Osteocyte (in vitro differentiated cells): Measurements from ENCODE around the gene PLXNC1. TPM values are rescaled to one million over a fixed set of nuclear protein-coding genes. Genes with fewer than 3 reads are reported as not detected.

Experiments
- DNase-seq: peaks from one replicate; pipeline ENCODE4 v3.0.0; 2021; ENCODE audit warnings: mixed read lengths; ENCODE audit not compliant: unreplicated experiment; ENCODE audit errors: extremely low spot score
- H3K27ac Mint-ChIP-seq: one replicate; pipeline ENCODE4 v1.8.0; 2021; ENCODE audit warnings: mild to moderate bottlenecking, mixed read lengths; ENCODE audit not compliant: unreplicated experiment
- H3K27me3 Mint-ChIP-seq: one replicate; pipeline ENCODE4 v1.8.0; 2021; ENCODE audit warnings: mixed read lengths; ENCODE audit not compliant: unreplicated experiment
- H3K36me3 Mint-ChIP-seq: one replicate; pipeline ENCODE4 v1.8.0; 2021; ENCODE audit warnings: mixed read lengths; ENCODE audit not compliant: unreplicated experiment
- H3K4me1 Mint-ChIP-seq: one replicate; pipeline ENCODE4 v1.8.0; 2021; ENCODE audit warnings: mixed read lengths; ENCODE audit not compliant: unreplicated experiment
- H3K4me3 Mint-ChIP-seq: one replicate; pipeline ENCODE4 v1.8.0; 2021; ENCODE audit warnings: mild to moderate bottlenecking, moderate library complexity, mixed read lengths; ENCODE audit not compliant: unreplicated experiment
- H3K9me3 Mint-ChIP-seq: one replicate; pipeline ENCODE4 v1.8.0; 2021; ENCODE audit warnings: mixed read lengths; ENCODE audit not compliant: unreplicated experiment
- CTCF ChIP-seq: fragments of 200-600 bp; sonication (generic); IDR thresholded peaks from 2 replicates; pipeline ENCODE4 v1.5.0; 2021; ENCODE audit warnings: antibody characterized with exemption, mild to moderate bottlenecking, moderate library complexity
- total RNA-seq: library from RNA; stranded (reverse); gene quantifications from 2 replicates; pipeline ENCODE4 v1.2.1, GENCODE V29; 2021

The PLXNC1 gene
- total RNA-seq, 1 donor from 2014 or later: 0.32 TPM

- no peak for TF ChIP-seq CTCF
- no peak for DNase-seq
- Mint-ChIP-seq H3K27me3 (peaks cover 39% of the 10 kb centered on the region), H3K4me1 (no peaks in the 10 kb centered on the region), H3K9me3 (no peaks in the 10 kb centered on the region), H3K27ac (no peak overlapping the region), H3K4me3 (no peak overlapping the region), H3K36me3 (peaks cover 2% of the 10 kb centered on the region)
Measured at GRCh38 chr12:94163850-94164249, 15.5 kb downstream of the PLXNC1 start.

GRCh38 chr12:94165138-94165537 is 16.8 kb downstream of the PLXNC1 start:
- Mint-ChIP-seq H3K36me3 (peaks cover 2% of the 10 kb centered on the region), H3K27me3 (peaks cover 37% of the 10 kb centered on the region), H3K4me3 (no peak overlapping the region), H3K9me3 (no peaks in the 10 kb centered on the region), H3K27ac (no peak overlapping the region), H3K4me1 (no peaks in the 10 kb centered on the region)
- TF ChIP-seq CTCF: no peak
- no peak for DNase-seq

- no peaks in the 10 kb centered on the region for H3K4me1 Mint-ChIP-seq
- DNase-seq: no peak
- H3K27ac Mint-ChIP-seq: no peak overlapping the region
- H3K4me3 Mint-ChIP-seq: no peak overlapping the region
- H3K9me3 Mint-ChIP-seq: no peaks in the 10 kb centered on the region
- H3K27me3 Mint-ChIP-seq: peaks cover 40% of the 10 kb centered on the region
- TF ChIP-seq CTCF: no peak
- peaks cover 2% of the 10 kb centered on the region for H3K36me3 Mint-ChIP-seq
Measured at GRCh38 chr12:94165670-94166364, 17.4 kb downstream of the PLXNC1 start.

GRCh38 chr12:94167071-94167755 is 18.8 kb downstream of the PLXNC1 start:
- H3K27me3 Mint-ChIP-seq: peaks cover 40% of the 10 kb centered on the region
- no peaks in the 10 kb centered on the region for H3K9me3 Mint-ChIP-seq
- TF ChIP-seq CTCF: no peak
- no peak overlapping the region for H3K4me3 Mint-ChIP-seq
- DNase-seq: no peak
- H3K27ac Mint-ChIP-seq: no peak overlapping the region
- peaks cover 2% of the 10 kb centered on the region for H3K36me3 Mint-ChIP-seq
- H3K4me1 Mint-ChIP-seq: no peaks in the 10 kb centered on the region

- no peak overlapping the region for H3K27ac Mint-ChIP-seq
- DNase-seq: no peak
- peaks cover 3% of the 10 kb centered on the region for H3K4me1 Mint-ChIP-seq
- no peak overlapping the region for H3K4me3 Mint-ChIP-seq
- no peaks in the 10 kb centered on the region for H3K9me3 Mint-ChIP-seq
- H3K27me3 Mint-ChIP-seq: peaks cover 40% of the 10 kb centered on the region
- TF ChIP-seq CTCF: no peak
- H3K36me3 Mint-ChIP-seq: peaks cover 2% of the 10 kb centered on the region
Measured at GRCh38 chr12:94167756-94168416, 19.5 kb downstream of the PLXNC1 start.
